NOMO-1 treated with dmso at 0.1 percent for 144 hours (cell line): Measurements from ENCODE around the gene LYZL4.

Experiments used
- DNase-seq: peaks from one replicate; lab custom pipeline; 2025; ENCODE audit not compliant: unreplicated experiment; lab: John Stamatoyannopoulos, UW

LYZL4 gene

GRCh38 chr3:42428830-42429229, 18.4 kb upstream of the LYZL4 start:
- DNase-seq, result no peak

GRCh38 chr3:42425736-42426407, 15.5 kb upstream of the LYZL4 start:
- no peak for DNase-seq

DNA sequence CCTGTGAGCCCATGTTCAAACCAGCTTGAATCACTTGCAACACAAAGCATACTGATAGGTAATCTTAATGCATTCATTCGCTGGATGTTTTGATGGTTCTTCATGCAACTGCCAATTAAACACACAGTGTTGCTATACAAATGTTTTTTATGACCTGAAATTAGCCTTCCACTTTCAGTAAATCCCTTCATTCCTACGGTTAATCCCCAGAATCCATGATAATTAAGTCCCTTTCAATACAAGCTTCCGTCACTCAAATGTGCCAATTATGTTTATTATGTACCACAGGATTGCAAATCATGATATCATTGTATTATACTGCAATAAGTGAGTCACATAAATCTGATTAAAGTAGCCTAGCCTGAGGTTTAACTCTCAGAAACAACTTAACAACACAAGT, 14.5 kb upstream of the LYZL4 start:
- no peak for DNase-seq

DNA sequence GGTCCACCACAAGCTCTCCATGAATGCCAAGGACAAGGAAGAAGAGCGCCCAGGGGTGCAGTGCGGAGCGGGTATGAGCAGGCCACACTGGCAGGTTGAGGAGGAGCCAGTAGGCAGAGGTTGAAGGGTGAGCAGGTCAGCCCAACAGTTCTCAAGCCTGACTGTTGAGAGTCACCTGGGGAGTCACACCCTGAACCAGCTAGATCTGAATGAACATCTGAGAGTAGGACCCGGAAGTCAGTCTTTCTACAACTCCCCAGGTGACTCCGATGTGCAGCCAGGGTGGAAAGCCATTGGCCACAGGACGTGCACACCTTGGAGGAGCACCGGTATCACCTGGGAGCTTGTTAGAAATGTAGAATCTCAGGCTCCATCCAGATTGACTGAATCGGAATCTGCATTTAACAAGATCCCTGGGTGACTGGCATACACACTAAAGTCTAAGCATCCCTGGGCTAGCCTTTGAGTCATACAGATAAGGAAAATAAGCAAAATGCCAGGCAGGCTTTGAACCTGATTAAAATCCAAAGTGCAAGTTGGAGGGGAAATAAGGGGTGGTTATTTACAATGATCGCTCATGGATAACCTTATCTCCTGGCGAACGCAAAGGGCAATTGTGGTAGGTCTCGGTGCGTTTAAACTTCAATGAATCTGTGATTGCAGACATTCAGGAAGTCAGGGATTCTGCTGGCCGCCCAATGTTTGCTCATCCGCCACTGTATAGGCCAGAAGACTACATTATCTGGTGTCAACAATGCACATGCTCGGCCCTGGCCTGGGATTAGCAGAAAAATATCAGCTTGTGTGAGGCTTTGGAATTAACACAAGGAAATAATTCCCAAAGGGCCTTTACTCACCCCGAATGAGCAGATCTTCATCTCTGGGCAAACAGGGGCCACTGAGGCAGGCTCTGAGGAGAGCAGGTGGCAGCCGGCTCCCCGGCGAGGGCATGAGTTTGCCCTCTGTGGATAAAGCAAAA, 11.7 kb upstream of the LYZL4 start:
- DNase-seq, result no peak

GRCh38 chr3:42419563-42419962, 9.2 kb upstream of the LYZL4 start:
- DNase-seq, result no peak

GRCh38 chr3:42412526-42413155, 2.2 kb upstream of the LYZL4 start:
- no peak for DNase-seq

DNA sequence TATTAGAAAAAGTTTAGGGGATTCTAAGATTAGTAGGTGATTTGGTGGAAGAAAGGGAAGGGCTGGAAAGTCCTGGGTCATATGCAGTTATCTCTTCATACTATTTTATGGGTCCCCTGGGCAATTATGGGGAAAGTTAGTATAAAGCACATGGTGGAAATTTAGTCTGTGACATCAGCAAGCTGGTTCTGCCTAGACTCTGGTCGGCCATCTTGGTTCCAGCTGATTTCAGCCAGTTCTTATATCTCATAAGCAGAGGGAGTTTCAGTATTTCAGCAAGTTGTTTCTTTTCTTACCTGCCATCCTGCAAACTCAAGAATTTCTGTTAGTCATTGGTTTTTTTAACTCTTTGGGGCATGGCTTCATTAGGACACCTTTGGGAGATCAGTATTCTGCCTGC, 1.0 kb upstream of the LYZL4 start:
- DNase-seq, result no peak

GRCh38 chr3:42408156-42408555, 2.3 kb downstream of the LYZL4 start:
- DNase-seq, result no peak

DNA sequence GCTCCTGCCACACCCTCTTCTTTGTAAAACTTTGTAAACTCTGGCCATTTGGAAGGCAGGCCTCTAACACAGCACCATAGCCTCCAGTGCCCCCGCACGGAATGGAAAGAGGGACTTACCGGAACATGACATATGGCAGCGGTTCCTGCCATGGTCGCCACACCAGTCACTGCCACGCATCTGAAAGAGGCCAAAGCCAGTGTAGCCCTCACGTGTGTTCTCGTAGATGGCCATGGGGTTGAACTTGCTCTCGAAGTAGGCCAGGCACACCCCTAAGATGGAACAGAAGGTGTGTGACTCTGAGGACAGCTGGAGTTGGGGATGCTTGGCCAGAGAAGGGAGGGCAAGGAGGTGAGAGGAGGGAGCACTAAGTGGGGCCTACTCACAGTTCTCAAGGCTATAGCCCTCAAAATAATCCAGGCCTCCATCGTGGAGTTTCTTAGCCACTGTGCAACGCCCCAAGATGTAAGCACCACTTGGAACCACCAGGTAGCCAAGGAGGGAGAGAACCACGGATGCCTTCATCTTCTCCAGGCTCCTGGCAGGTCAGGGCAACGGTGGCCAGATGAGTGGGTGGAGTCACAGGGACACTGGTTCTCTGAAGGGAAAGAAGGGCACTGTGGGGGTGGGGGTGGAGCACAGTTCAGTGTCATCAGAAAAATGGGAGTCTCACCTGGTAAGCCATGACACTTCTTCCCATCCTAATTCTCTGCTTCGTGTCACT, 3.5 kb downstream of the LYZL4 start:
- DNase-seq, result no peak

DNA sequence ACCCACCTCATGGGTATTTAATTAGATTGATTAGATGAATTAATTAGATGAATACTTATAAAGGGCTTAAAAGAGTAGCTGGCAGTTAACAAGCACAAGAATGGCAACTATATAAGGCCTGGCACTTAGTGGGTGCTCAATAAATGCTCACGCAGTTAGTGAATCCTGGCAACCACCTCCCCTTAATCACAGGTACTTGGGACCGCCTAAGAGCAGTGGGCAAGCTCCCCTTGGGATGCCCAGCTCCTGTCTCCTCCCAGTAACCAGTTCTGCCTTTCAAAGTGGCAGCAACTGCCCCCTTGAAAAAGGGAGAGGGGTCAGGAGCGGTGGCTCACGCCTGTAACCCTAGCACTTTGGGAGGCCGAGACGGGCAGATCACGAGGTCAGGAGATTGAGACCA, 4.6 kb downstream of the LYZL4 start:
- DNase-seq, result no peak

- DNase-seq, result no peak
These were observed 6.7 kb downstream of the LYZL4 start for GRCh38 chr3:42403737-42404136.

- DNase-seq, result no peak
These were observed 7.9 kb downstream of the LYZL4 start for GRCh38 chr3:42402394-42403096.

DNA sequence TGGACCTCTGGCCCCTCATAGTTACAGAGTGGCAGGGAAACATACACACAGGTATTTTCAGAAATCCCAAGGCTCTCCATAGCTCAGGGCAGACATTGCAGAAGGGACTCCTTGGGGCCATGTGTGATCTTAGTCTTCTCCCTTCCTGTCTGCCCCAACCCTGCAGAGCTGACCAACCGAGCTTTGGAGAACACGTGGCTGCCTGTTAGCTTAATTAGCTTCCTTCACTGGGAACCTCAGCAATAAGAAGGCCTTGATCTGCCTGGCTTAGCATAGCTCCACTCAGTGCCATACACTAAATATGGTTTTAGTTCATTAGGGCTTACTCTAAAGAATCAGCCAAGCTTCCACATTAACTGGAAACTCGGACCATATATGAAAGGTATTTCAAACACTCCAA, 12.3 kb downstream of the LYZL4 start:
- no peak for DNase-seq

DNA sequence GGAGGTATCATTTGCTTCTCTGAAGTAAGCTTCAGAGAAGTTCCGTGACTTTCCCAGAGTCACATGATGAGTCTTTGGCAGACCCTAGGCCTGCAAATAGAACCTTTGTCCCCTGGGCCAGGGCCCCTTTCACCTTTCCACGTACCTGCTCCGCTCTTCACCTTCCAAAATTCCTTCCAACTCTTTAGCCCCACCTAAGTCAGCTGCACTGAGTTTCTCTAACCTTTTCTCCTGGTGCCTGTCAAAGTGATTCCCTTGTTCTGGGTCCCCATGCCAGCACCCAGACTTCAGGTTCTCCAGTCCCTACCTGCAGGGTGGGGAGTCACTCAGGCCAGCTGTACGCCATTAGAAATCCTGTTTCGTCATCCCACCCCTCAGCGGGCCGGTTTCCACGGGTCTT, 12.8 kb downstream of the LYZL4 start:
- DNase-seq, result no peak

GRCh38 chr3:42394579-42395288, 15.7 kb downstream of the LYZL4 start:
- DNase-seq, result no peak

DNA sequence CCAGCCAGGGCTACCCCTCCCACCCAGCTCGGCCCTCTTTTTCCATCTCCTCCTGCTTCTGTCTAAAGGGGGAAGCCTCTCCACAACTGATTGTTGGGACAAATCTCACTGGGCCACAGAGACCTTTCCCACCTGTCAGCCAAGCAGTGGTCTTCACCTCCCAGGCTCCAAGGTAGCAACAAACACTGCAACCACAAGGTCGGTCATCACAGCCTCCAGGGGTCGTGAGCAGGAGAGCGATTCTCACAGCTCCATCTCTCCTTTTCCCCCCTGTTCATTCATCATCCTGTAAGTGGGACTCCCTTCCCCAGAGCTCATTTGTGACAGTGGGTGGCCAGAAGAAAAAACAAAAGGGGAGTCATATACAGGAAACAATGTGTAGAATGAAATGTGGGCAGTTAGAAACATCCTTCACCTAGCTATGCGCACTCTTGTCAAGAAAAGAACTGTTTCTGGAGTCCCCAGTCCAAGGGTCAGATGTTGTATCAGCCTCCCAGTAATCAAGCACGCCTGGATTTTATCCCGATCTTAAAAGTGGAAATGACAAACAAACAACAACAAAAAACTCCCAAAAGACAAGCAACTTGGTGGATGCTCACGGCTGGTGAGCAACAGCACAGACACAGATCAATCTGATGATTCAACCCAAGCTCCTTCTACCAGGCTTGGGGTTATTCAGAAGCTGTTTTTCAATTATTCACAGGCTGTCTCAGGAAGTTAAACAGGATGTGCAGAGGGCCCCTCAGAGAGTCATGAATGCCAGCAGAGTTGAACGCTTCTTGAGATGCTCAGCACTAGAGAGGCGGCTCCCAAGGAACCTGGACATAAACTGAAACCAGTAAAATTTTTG, 22.4 kb downstream of the LYZL4 start:
- no peak for DNase-seq

GRCh38 chr3:42381551-42382082, 28.8 kb downstream of the LYZL4 start:
- DNase-seq, result no peak

DNA sequence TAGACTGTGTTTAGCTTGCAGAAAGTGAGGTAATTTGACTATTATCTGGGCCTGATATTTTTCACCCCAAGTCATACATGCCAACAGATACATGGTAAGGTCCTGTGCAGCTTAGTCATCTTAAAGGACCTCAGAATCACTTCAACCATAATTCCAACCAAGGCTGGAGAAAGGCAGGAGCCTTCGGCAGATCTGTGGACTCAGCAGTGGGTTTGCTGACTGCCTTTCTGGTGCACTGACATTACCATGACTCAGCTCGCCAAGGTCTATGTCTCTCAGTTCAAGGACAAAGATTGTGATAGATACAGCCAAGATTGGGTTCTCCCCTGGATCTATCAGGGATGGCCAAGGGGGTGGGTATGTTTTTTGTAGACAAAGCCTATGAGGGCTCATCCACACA, 32.7 kb downstream of the LYZL4 start:
- DNase-seq, result no peak

- no peak for DNase-seq
These were observed 34.0 kb downstream of the LYZL4 start for GRCh38 chr3:42376344-42376798.
